Central memory CD8-positive, alpha-beta T cell (primary cell): ENCODE measurements around the gene COQ9.

Experiments used
- ATAC-seq: fragments of 150-1000 bp; cut with Tn5 transposase; replicated peaks from 2 replicates; pipeline ENCODE4 v1.10.0; 2022; ENCODE audit warnings: mild to moderate bottlenecking, moderate FRiP score, moderate number of reproducible peaks; ENCODE audit not compliant: poor library complexity, severe bottlenecking; ENCODE audit errors: extremely low read depth
- DNase-seq, 2 donors: peaks; one replicate each; pipeline ENCODE4 v3.0.0; 2021; ENCODE audit warnings: low spot score in 2 of 2
- H3K27ac Mint-ChIP-seq: one replicate; pipeline ENCODE4 v1.8.0; 2022; ENCODE audit warnings: low read depth, mild to moderate bottlenecking, moderate library complexity, mixed read lengths
- H3K27me3 Mint-ChIP-seq: one replicate; pipeline ENCODE4 v1.8.0; 2022; ENCODE audit warnings: mixed read lengths
- H3K36me3 Mint-ChIP-seq: one replicate; pipeline ENCODE4 v1.8.0; 2022; ENCODE audit warnings: mild to moderate bottlenecking, moderate library complexity, mixed read lengths; ENCODE audit not compliant: insufficient read depth
- H3K4me1 Mint-ChIP-seq: one replicate; pipeline ENCODE4 v1.8.0; 2022; ENCODE audit warnings: mixed read lengths
- H3K4me3 Mint-ChIP-seq: one replicate; pipeline ENCODE4 v1.8.0; 2022; ENCODE audit warnings: mild to moderate bottlenecking, moderate library complexity, mixed read lengths
- H3K9me3 Mint-ChIP-seq: one replicate; pipeline ENCODE4 v1.8.0; 2022; ENCODE audit warnings: mixed read lengths

COQ9 gene

DNA sequence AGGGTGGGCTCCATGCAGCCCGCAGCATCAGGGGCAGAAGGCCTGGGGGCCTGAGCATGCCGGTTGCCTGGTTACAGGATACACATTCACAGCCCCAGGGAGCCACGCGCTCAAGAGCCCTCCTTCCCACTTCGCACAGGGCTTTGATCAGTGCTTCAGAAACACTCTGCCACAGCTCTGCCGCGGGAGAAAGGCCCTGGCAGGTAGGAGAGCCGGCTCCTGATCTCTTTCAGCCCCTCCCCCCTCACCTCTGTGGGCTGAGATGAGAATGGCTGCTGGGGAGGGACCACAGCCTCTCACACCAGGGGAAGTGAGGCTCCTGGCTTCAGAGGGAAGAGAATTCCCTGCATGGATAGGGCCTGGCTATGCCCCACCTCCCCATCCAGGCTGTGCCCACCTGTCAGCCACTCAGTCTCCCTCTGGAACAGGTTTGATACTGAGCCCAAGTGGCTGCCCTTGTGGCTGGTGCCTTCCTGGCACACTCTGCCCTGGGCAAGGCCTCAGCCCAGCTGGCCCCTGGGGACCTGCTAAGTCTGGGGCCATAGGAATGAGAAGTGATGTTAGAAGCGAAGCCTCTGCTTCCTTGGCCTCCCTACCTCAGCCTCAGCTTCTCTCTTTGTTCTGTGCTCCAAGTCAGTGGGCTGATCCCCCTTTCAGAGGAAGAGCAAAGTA, 30.4 kb downstream of the COQ9 start:
- no peak for ATAC-seq

DNA sequence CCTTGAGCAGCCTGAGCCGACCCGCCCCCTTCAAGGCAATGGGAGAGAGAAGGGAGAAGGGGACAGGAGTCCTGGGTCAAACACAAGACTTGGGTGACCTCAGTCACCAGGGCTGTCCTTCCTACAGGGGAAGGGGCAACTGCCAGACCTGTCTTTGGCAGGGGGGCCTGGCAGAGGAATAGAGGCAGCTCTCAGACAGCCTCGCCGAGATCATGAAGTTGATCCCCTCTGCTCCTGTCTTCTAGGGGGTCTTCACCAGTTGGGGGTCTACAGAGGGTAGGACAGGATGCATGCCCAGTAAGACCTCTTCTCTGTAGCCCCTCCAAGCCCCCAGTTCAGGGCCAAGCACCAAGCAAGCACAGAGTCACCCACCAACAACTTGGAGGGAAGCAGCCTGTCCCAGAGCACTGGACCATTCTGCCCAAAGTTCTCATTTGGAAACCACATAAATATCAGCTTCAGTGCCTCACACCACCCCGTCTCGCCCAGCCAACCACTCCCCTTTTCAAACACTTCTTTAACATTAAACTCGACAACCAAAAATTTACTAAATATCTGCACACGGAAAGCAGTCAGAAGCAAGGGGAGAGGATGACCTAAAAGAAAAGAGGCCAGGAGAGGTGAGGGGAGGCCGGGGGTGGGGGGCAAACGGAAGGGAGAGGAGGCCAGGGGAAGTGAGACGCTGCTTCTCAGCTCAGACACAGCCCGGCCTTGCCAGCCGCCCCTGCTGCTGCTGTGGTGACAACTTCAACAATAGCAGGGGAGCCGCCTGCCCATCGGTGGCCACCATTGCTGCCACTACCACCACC, 31.3 kb downstream of the COQ9 start:
- H3K4me3 Mint-ChIP-seq: no peak overlapping the region
- ATAC-seq: no peak
- H3K27ac Mint-ChIP-seq: no peak overlapping the region
- no peak for DNase-seq
- H3K4me1 Mint-ChIP-seq: peaks cover 11% of the 10 kb centered on the region
- peaks cover 10% of the 10 kb centered on the region for H3K36me3 Mint-ChIP-seq
- H3K27me3 Mint-ChIP-seq: no peaks in the 10 kb centered on the region
- H3K9me3 Mint-ChIP-seq: no peaks in the 10 kb centered on the region

More for the DNA sequence above, 30.4 kb downstream of the COQ9 start:
- Mint-ChIP-seq H3K9me3 (no peaks in the 10 kb centered on the region), H3K27me3 (no peaks in the 10 kb centered on the region), H3K27ac (no peak overlapping the region), H3K4me3 (no peak overlapping the region), H3K4me1 (peaks cover 11% of the 10 kb centered on the region), H3K36me3 (peaks cover 12% of the 10 kb centered on the region)
- DNase-seq: no peak

DNA sequence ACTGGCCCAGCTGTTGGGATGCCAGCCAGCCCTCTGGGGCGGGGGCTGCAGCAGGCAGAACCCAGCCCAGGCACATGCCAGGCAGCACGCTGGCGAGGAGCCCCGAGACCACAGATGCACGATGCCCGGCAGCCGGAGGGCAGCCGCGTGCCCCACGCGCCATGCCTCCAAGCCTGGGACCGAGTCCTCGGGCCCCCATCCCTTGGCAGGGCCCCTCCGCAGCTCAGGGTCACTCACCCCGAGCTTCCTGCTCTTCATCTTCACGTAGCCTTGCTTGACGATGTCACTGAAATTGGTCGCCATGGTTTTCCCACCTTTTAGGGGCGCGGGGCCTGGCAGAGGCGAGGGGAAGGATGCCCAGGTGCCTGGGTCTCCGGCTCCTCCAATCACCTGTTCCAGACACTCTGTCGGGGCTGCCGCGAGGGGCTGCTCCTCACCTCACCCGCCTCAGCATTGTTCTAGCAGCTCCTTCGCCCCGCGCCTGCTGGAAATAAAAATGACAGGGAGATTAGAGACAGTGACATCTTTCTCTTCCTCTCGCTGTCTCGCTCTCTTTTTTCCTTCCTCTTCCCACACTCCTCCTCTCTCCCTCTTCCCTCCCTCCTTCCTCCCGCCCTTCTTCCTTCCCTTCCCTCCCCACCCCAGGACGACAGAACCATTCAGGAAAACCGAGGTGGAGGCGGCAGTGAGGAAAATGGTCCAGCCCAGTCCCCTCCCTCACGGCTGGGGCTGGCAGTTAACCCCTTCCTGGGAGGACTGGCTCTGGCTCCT, 32.1 kb downstream of the COQ9 start:
- DNase-seq (no peak), ATAC-seq (no peak)
- Mint-ChIP-seq H3K36me3 (peaks cover 6% of the 10 kb centered on the region), H3K27ac (no peak overlapping the region), H3K27me3 (no peaks in the 10 kb centered on the region), H3K9me3 (no peaks in the 10 kb centered on the region), H3K4me3 (no peak overlapping the region), H3K4me1 (peaks cover 12% of the 10 kb centered on the region)

DNA sequence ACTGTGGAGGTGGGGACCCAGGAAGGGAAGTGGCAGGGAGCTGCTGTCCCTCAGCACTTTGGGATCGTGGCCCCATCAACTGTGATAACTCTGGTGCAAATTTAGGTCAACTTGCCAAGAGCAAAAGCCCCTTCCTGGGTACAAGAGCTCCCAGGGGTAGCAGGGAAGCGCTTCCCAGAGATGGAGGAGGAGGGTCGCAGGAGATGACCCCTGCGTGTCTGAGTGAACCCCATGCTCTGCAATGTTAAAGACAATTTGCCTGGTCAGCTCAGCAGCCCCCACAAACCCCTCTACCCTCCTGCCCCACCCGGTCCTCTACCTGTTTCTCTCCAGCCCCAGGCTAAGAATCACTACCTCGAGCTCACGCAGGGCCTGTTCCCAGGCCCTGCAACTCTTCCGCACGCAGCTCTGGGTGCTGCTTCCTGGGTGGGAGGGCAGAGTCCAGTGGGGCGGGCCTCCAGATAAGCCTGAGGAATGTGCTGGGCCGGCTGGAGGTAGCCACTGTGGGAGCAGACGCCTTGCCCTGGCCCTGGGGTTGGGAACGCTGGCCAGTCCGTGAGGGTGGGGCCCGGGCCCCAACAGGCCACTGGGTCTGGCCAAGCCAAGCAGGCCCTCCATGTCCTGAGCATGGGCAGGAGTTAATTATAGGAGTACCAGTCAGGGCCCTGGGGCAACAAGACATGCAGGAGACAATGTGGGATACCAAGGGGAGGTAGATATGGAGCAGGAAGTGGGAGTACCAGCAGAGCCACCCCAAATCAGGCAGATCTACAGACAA, 32.9 kb downstream of the COQ9 start:
- Mint-ChIP-seq H3K9me3 (no peaks in the 10 kb centered on the region), H3K36me3 (peaks cover 3% of the 10 kb centered on the region), H3K27me3 (no peaks in the 10 kb centered on the region), H3K4me3 (no peak overlapping the region), H3K4me1 (peaks cover 19% of the 10 kb centered on the region), H3K27ac (no peak overlapping the region)
- ATAC-seq (no peak), DNase-seq (no peak)

DNA sequence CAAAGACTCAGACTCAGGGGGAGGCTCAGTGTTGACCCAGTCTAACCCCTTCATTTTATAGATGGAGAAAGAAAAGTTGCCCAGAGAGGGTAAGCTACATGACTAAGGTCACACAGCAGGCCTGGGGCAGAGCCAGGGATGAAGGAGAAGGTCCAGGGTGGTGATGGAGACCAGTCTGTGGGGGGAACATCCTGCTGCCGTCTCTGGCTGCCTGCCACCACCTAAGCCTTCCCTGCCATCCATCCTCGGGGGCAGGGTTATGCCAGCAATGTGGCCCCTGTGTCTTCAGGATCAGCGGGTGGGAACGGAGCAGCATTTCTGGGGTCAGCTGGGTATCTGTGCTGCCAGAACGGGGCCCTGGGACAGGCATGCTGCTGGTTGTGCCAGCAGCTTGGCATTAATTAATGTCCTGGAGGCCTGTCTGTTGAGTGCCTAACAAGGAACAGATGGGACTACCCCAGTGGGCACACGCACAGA, 33.5 kb downstream of the COQ9 start:
- Mint-ChIP-seq H3K4me3 (no peak overlapping the region), H3K27ac (no peak overlapping the region), H3K36me3 (peaks cover 6% of the 10 kb centered on the region), H3K4me1 (peaks cover 25% of the 10 kb centered on the region), H3K27me3 (no peaks in the 10 kb centered on the region), H3K9me3 (no peaks in the 10 kb centered on the region)
- no peak for ATAC-seq
- no peak for DNase-seq

DNA sequence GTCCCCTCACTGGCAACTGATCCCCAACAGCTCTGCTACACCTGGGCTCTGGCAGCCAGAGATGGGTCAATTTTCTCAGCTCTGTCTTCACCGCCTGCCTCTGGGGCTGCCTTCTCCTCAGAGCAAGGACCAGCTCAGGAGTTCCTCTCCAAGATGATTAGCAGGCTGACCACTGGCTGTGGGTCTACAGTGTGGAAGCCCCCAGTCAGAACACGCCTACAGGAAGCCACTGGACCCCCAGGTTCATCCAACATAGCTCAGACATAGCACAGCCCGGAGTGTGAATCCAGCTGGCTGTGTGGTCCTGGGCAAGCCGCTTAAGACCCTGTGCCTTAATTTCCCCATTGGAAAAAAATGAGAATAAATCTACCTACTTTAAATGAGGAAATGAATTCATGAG, 34.1 kb downstream of the COQ9 start:
- ATAC-seq (no peak), DNase-seq (no peak)
- Mint-ChIP-seq H3K9me3 (no peaks in the 10 kb centered on the region), H3K27me3 (no peaks in the 10 kb centered on the region), H3K27ac (no peak overlapping the region), H3K4me3 (no peak overlapping the region), H3K4me1 (peaks cover 22% of the 10 kb centered on the region), H3K36me3 (peaks cover 6% of the 10 kb centered on the region)

DNA sequence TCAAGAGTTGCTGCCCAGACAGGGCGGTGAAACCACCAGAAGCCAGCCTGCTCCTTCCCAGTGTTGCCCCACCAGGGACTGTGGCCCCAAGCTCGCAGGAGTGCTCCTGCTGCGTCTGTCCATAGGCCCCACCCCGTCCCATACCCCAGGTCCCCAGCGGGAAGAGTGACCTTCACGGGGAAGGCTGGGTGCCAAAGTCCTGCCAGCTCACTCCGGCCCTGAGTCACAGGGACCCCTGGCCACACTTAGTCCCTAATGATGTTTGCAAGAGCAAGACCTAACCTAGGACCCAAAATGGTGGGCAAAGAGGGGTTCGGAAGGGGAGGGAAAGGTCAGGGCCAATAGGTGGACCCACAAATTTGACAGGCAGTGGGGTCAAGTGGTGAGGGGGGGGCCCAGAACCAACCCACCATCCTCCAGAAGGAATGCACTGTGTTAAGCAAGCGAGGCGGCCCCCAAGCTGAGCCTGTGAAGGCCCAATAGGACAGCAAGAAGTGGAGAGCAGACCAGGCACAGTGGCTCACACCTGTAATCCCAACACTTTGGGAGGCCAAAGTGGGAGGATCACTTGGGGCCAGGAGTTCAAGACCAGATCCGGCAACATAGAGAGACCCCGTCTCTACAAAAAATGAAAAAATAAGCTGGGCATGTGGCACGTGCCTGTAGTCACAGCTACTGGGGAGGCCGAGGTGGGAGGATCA, 35.7 kb downstream of the COQ9 start:
- H3K4me3 Mint-ChIP-seq: no peak overlapping the region
- H3K27ac Mint-ChIP-seq: no peak overlapping the region
- no peaks in the 10 kb centered on the region for H3K27me3 Mint-ChIP-seq
- ATAC-seq (no peak), DNase-seq (no peak)
- H3K4me1 Mint-ChIP-seq: peaks cover 24% of the 10 kb centered on the region
- peaks cover 7% of the 10 kb centered on the region for H3K36me3 Mint-ChIP-seq
- H3K9me3 Mint-ChIP-seq: no peaks in the 10 kb centered on the region

DNA sequence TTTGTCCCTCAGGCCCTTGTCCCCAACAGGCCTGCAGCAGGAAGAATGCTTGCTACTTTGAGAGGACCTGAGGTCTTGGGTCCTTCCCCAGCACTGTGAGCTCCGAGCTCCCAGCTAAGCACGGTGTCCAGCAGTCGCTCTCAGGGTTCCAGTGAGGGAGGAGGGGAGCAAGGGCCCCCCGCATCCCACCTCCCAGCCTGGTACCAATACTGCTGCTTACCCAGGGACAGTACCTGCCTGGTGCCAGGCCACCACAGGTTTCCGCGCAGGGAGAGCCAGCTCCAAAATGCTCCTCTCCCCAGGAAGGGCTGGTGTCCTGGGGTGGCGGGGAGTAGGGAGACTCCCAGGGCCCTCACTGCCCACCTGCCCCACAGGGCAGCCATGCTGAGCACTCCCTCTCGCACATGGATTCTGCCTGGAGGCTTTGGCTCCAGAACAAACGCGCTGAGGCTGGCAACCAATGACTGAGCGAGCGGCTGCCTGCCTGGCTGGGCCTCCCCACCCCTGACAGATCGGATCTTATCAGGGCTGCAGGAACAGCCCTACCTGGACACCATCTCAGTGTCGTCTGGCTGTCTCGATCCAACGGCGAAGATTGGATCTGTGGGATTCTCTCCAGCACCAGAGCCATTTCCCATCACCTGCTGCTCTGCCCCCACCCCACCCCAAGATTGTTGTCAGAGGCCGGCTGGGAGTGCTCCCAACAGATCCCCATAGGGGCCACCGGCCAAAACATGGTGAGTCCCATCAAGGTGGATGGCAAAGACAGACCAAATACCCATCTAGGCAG, 36.6 kb downstream of the COQ9 start:
- Mint-ChIP-seq H3K36me3 (peaks cover 7% of the 10 kb centered on the region), H3K27ac (no peak overlapping the region), H3K4me3 (no peak overlapping the region), H3K27me3 (no peaks in the 10 kb centered on the region), H3K9me3 (no peaks in the 10 kb centered on the region), H3K4me1 (peaks cover 24% of the 10 kb centered on the region)
- DNase-seq (no peak), ATAC-seq (no peak)

DNA sequence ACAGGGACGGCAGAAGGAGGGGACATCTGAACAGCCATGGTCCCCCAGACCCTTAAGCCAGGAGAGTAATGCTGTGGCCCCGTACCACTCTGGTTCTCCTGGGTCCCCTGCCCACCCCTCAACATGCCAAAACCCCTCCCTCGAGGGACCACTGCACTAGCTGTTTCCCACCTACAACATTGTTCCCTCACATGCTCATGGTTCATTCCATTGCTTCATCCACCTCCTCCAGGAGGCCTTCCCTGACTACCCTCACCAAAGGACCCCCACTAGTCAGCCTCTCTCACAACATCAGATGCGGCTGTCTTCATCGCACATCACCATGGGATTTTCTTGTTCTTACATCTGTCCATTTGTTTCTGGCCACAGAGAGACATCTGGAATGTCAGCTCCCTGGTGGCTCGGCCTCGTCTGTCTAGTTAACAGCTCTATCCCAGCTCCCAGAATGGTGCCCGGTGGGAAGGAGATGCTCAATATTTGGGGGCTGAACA, 37.3 kb downstream of the COQ9 start:
- Mint-ChIP-seq H3K27ac (no peak overlapping the region), H3K4me1 (peaks cover 24% of the 10 kb centered on the region), H3K4me3 (no peak overlapping the region), H3K36me3 (peaks cover 7% of the 10 kb centered on the region), H3K27me3 (no peaks in the 10 kb centered on the region), H3K9me3 (no peaks in the 10 kb centered on the region)
- ATAC-seq: no peak
- DNase-seq: no peak

DNA sequence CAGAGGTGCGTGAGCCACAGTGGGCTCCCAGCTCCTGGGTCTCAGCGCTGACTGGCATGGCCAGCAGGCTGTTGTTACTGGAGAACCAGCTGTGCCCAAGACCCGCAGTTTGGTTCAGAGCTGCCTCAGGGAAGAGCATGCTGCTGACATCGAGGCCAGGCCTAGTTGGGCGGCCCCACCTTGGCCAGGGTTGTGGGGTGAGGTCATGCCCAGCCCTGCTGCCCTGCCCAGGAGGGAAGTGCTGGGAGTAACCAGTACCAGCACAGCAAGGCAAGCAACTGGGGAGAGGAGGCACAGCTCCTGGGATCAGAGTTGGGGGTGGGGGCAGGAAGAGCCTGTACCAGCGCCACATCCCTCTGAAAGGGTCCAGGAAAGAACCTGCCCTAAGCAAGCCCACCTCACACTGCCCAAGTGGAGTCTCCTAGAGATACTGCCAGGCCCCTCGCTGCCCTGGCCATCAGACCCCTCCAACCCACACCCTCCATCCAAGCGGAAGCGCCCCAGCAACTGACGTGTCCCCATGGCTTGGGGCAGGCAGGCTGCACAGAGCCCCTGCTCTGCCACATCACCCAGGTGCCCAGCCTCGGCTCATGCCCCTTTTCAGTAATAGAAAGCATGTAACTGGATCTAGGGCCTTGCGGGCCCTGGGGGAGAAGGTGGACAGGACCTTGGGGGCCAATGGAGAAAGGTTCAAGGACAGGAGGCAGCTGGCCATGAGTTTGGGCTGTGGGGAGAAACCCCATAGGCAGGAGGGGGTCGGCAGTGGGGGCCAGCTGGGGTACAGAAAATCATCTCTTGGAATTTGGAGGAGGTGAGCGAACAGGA, 38.0 kb downstream of the COQ9 start:
- ATAC-seq: no peak
- peak overlapping the region; percentile 92 for H3K4me3 Mint-ChIP-seq

More for the DNA sequence above, 38.0 kb downstream of the COQ9 start:
- Mint-ChIP-seq H3K27me3 (no peaks in the 10 kb centered on the region), H3K9me3 (no peaks in the 10 kb centered on the region), H3K4me1 (peaks cover 24% of the 10 kb centered on the region), H3K36me3 (peaks cover 7% of the 10 kb centered on the region), H3K27ac (peak overlapping the region; percentile 93)
- no peak for DNase-seq
